Activated CD4-positive, alpha-beta T cell treated with anti-CD3 and anti-CD28 coated beads, Interleukin-2, amount 50 U/mL, for 24 hours (primary cell): Measurements from ENCODE around the gene GNL2.
"Not testable (repeated sequence)": the region's sequence is repeated elsewhere in the genome, so short reads cannot be mapped to it uniquely, and the experiment has no call there.

ENCODE experiments used
- DNase-seq, 2 donors: peaks; one replicate each; pipeline ENCODE4 v3.0.0-alpha.2; 2020; ENCODE audit warnings: low read depth in 1 of 2, low spot score in 1 of 2

The GNL2 gene

GRCh38 chr1:37560401-37561132 is 35.2 kb downstream of the GNL2 start:
- DNase-seq = no peak

DNA sequence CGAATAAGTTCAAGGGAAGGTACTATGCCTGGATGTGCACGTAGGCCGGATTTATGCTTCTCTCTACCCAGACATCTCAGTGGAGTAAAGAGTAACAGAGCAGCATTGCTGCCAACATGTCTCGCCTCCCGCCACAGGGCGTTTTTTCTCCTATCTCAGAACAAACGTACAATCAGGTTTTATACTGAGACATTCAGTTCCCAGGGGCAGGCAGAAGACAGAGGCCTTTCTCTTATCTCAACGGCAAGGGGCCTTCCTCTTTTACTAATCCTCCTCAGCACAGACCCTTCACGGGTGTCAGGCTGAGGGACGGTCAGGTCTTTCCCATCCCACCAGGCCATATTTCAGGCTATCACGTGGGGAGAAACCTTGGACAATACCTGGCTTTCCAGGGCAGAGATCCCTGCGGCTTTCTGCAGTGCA is 35.8 kb downstream of the GNL2 start:
- not testable (repeated sequence) for DNase-seq

DNA sequence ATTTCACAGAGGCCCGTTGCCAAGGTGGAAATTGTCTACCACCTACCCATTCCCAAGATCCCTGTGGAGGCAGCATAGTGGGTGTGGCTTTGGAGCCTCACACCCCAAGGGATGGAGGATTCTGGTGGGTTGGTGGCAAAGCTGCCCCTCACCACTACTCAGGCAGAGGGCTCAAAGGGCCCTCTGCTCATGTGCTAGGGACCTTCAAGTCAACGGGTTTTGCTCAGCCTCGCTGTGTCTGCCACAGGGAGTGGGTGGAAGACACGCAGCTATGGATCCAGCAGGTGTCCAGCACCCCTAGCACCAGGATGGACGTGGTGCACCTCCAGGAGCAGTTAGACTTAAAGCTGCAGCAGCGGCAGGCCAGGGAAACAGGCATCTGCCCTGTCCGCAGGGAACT is 36.7 kb downstream of the GNL2 start:
- DNase-seq = no peak

GRCh38 chr1:37558411-37558810 is 37.3 kb downstream of the GNL2 start:
- no peak for DNase-seq

- no peak for DNase-seq
Observed at GRCh38 chr1:37557402-37557801, 38.3 kb downstream of the GNL2 start.

DNA sequence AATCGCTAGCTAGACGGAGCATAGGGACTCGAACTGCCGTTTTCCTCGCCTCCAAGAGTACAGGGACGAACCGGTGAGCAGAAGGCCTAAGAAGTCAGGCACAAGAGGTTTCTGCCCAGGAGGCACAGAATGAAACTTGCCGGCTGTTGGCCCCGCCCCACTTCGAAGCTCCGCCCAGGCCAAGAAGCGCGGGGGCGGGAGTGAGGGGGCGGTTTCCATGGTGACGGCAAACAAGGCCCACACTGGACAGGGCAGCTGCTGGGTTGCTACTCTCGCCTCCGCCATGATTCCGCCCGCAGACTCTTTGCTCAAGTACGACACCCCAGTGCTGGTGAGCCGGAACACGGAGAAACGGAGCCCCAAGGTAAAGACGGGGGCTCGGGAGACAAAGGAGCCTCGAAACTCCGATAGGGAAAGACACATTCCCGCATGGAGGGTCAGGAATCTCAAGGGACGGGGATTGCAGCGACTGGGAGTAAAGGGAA is 39.0 kb downstream of the GNL2 start, which contains the start of gene DNALI1:
Gene DNALI1, plus strand, starts transcription at position 229 of the 485 bp plus-strand sequence. Its CDS starts 55 bp downstream, at position 284.
- DNase-seq = no peak

GRCh38 chr1:37553927-37554808 is 41.6 kb downstream of the GNL2 start, which contains the start of gene SNIP1:
TSS of gene SNIP1 (minus strand) at chr1:37554293. CDS start at chr1:37554229, 64 bp downstream.
- DNase-seq = peak; percentile 73 to 91

DNA sequence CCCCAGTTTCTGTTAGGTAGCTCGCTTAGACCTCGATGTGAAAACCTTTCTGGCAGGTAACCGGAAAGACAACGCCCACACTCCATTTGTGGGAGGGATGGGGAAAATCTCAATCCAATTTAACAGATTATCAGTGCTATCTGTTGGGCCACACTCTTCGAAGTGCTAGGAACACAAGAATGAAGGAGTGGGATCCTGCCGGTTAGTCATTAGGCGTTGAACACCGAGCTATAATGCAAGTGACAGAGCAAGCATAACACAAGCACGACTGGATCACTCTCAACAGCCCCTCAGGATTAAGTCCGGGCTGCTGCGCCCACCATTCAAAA is 42.2 kb downstream of the GNL2 start:
- no peak for DNase-seq

GRCh38 chr1:37549341-37549740 is 46.4 kb downstream of the GNL2 start:
- no peak for DNase-seq

DNA sequence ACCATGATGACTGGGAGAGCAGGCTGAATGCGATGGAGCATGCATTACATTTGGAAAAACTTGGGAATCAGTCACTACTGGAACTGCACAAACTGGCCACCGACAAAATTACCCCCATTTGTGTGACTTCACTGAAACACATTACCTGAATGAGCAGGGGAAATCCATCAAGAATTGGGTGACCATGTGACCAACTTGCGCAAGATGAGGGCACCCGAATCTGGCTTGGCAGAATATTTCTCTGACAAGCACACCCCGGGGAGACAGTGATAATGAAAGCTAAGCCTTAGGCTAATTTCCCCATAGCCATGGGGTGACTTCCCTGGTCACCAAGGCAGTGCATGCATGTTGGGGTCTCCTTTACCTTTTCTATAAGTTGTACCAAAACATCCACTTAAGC is 50.7 kb downstream of the GNL2 start:
- DNase-seq = no peak

- no peak for DNase-seq
Observed at GRCh38 chr1:37544530-37544929, 51.2 kb downstream of the GNL2 start.

DNA sequence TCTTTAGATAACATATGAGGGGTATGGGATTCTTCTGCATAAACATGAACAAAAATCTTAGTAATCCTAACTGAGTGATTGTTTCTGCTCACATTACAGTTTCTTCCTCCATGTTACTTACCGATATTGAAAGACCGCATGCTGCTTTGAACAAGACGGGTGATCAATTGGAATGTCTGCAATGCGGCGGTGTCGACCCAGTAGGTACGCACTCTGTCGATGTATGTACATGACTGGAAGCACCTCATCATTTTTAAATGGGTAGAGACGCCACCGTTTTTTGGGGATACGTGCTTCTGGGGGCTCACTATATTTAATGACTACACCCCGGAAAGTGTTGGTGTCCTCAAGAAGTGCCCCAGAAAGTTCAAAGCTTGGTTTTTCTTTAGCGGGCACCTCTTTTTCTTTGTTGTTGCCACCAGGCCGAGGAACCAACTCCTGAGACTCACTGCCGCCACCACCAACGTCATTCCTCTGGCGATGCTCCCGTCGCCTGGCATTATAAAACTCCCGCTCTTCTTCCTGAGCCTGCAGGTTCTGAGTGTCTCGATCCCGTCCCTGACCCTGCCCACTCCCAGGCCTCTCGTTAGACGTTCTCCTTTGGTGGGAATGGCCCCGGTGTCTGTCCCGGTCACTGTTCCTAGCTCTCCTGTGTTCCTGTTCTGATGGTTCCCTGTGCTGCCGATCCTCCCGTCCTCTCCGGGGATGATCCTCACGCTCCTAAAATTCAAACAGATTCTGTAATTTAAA is 55.5 kb downstream of the GNL2 start:
- DNase-seq = no peak

- DNase-seq = not testable (repeated sequence)
Observed at GRCh38 chr1:37539154-37539553, 56.6 kb downstream of the GNL2 start.

DNA sequence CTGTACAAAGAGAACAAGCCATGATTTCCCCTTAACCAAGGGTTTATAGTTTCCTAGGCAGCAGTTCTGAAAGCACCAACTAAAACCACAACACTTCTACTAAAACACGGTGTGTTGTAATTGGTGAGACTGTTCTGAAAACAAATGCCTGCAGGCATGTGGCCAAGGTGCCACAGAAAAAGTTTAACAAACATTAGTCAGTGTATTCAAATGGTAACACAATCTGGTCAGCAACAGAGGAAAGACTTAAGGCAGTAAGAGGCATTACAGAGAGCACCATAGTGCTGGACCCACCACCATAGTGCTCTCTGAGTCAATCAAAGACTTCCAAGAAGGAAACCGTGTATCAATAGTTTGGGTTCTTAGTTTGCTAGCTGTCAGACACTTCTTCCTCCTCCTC is 58.4 kb downstream of the GNL2 start:
- no peak for DNase-seq

DNA sequence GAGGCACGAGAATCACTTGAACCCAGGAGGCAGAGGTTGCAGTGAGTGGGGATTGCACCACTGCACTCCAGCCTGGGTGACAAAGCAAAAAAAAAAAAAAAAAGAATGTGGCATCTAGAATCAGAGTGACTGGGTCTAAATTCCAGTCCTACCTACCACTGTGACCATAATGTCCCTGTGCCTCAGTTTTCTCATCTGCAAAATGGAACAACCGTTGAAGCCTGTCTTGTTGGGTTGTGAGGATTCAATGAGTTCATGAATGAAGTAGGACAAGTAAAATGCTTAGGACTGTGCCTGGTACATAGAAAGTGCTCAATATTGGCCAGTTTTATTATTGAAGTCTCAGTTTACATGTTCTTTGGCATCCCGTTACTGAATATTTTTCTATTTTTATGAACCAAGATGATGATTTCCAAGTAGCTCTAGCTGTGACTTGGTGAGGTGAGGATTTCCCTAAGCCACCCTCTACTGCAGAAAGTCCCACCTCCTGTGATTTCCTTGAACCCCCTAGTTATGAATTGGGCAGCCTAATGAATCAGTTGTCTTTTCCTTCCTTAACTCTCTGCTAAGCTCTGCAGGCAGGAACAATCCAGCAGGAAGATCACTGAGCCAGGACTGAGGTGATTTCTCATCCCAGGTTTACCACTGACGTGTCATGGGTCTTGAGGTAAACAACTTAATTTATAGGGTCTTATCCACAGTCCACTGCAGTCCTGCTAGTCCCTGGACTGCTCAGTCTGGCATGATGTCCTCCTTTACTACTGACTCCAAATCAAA is 62.2 kb downstream of the GNL2 start:
- DNase-seq = no peak

GRCh38 chr1:37532418-37533156 is 63.1 kb downstream of the GNL2 start:
- DNase-seq = not testable (repeated sequence)

DNA sequence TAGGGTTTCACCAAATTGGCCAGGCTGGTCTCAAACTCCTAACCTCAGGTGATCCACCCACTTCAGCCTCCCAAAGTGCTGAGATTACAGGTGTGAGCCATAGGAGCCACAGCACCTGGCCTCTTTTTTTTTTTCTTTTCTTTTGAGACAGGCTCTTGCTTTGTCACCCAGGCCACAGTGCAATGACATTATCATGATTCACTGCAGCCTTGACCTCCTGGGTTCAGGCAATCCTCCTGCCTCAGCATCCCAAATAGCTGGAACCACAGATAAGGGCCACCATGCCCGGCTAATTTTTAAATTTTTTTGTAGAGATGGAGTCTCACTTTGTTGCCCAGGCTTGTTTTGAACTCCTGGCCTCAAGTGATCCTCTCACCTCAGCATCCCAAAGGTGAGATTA is 65.8 kb downstream of the GNL2 start:
- DNase-seq = not testable (repeated sequence)

GRCh38 chr1:37519613-37520012 is 76.1 kb downstream of the GNL2 start:
- DNase-seq = no peak

DNA sequence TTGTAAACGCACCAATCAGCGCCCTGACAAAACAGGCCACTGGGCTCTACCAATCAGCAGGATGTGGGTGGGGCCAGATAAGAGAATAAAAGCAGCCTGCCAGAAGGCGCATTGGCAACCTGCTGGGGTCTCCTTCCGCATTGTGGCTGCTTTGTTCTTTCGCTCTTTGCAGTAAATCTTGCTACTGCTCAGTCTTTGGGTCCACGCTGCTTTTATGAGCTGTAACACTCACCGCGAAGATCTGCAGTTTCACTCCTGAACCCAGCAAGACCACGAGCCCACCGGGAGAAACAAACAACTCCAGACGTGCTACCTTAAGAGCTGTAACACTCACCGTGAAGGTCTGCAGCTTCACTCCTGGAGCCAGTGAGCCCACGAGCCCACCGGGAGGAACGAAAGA is 76.8 kb downstream of the GNL2 start:
- DNase-seq = peak in 1 of 2 donors; percentile 13

- not testable (repeated sequence) for DNase-seq
Observed at GRCh38 chr1:37518241-37518640, 77.5 kb downstream of the GNL2 start.
